ENCODE measurements around the gene NOM1.

DNA sequence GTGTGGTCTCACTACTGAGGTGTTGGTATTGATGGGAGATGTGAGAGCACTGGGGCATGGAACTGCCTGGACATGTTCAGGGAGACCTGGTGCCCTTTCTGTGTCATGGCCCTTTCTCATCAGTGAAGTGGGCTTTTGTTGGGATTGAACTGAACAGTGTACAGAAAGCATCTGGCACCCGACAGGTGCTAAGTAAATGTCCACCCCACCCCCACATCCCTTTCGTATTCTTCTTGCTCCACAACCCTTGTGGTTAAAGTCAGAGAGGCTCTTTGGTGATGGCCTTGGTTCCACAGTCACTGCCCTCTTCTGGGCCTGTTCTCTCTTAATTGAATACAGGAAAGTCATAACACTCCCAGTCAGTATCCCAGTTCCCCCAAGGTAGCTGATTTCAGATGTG lies 5.4 kb downstream of the NOM1 start:
- TF ChIP-seq CTCF (IDR thresholded peaks at IDR 0.05) (no peak), POLR2A (IDR thresholded peaks at IDR 0.05) (no peak)
